ENCODE data around the gene SCAMP2.

GRCh38 chr15:74867466-74868038, 5.6 kb downstream of the SCAMP2 start:
- TF ChIP-seq POLR2A (IDR thresholded peaks at IDR 0.05) (no peak), CTCF (IDR thresholded peaks at IDR 0.05) (no peak)

All from thyroid gland (tissue), 4 donors.